NCI-H1417 (cell line): ENCODE results near the gene ABHD5.

Experiments
- DNase-seq, 3 experiments: peaks; one replicate each; lab custom pipeline; 2025; lab: John Stamatoyannopoulos, UW

ABHD5 gene

GRCh38 chr3:43755516-43756200, 64.9 kb downstream of the ABHD5 start:
- no peak for DNase-seq

DNA sequence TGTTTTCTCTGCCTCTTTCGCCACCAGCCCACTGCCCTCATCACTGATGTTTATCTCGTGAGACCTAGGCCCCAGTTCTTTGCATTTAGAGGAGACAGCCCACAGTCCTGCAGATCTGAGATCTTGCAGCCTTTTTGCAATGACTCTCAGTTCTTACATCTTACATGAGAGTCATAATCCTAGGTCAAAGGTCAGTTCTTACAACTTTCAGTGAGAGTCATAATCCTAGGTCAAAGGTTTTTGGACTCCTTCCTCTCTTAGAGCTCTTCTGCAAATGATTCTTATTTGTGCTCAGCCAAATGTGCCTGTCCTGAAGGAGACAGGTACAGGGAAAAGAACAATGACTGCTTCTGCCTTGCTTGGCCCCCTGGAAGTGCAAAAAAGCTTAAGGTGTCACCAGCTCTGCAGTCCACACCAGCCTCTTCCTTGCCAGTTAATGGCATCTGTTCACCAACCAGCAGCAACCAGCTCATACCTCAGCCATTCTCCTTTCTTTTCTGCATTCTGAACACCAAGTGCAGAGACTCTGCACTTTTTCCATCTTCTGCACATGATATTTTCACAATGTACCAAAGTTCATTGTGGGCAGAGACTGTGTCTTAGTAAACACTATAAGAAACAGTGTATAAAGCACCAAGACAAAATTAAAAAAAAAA, 67.1 kb downstream of the ABHD5 start:
- DNase-seq: no peak

DNA sequence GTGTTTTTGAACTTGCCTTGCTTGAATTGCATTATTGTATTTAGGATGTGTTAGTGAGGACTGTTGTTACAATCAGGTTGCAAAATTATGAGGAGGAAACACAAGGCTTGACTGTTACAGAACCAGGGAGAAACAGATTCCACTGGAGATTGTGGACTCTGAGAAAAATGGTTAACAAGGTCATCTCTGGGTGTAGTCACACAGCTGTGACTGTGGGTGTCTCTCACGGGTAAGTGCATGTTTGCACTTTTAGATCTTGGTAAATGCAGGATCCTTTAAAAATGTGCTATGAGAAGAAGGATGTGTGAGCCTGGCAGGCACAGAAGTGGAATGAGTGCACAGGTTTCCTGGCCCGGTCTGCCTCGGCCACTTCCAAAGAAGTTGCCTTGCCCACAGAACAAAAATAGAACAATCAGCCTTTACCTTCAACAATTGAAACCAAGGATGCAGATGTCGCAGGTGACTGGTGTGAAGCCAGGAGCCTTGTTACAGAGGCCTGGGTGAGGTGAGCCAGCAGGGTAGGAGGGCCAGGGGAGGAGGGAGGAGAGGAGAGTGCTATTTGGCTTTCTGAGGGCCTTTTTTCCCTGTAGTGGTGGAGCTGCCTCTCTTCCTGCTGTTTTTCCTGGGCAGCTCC, 68.0 kb downstream of the ABHD5 start:
- DNase-seq: no peak

DNA sequence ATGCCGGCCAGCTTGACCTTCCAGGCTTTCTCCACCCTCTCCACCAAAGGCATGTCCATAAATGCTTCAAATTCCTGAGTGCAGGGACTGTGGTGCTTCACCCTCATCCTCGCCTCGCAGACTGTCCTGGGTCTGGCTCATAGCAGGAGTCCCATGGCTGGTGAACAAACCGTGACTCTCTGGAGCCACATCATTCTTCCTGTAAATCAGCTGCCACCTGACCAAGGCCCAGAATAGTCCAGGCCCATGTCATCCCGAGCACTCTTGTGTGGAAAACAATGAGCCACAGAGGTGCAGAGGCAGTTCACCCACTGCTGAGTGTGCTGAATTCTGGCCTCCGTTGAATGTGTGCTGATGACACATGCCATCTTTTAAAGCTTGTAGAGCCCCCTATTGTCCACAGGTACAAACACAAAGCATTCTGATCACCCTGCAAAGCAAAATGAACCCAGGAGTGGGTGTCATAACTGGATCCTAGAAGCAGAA, 68.6 kb downstream of the ABHD5 start:
- DNase-seq: peak in 1 of 3 experiments; percentile 4

DNA sequence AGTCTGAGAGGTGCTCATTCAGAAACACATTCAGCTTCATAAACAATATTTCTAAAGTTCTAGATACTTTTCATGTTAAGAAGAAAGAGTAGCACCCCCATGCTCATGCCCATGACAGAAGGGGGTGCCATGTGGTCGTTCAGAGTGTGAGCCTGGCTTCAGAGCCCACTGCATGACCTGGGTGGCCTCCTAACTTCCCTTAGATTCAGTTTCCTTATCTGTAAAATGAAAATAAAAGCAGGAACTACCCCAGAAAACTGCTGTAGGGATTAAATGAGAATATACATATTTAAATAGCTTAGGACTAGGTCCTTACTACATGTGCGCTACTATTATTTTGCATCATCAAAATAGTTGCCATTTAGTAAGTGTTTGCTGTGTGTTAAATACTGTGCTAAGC, 69.2 kb downstream of the ABHD5 start:
- DNase-seq: no peak

DNA sequence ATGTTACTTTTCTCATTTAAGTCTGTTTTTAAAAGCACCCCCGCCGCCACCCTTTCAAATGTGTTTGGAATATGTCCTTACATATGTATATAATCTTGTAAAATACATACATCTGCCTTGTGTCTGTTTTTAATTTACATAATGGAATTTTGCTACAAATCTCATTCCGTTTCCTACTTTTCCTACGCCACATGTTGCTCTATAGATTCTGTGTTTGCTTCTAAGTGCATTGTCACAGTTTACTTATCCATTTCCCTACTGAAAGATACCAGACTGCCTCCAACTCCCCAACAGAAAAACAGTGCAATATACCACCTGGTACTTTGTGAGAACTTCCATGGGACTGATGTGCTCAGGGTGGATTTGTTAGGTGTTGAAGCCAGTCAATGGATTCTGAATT, 70.2 kb downstream of the ABHD5 start:
- DNase-seq: no peak

DNA sequence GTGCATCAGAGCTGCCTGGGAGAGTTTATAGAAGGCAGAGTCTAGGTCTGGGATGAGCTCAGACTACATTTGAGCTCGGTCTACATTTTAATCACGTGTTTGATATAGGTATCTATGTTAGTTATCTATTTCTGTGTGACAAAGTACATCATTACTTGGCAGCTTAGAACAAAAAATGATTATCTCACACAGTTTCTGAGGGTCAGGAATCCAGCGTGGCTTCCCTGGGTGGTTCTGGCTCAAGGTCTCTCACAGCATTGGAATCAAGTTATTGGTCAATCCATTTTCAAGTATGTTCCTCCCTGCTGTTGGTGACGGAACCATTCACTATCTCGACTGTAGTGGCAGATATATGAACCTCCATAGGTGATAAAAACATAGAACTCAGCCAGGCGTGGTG, 71.7 kb downstream of the ABHD5 start:
- DNase-seq: no peak

DNA sequence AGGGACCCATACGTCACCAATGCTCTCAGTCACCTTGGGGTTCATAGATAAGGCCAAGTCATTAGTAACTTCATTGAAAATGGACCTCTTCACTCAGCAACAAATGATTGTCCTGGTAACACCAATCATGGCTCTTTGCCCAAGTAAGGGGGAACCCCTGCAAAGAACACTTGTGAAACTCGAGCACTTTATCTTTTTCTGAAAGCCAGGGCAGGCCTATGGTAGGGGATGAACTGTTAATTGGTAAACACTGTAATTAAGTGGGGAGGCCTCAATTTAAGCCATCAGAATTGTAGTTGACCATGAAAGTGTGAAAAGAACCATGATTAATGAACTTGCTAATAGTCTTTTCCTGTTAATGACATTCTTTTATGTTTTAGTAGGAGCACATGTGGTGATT, 73.3 kb downstream of the ABHD5 start:
- peak in 2 of 3 experiments; percentile 14 to 59 for DNase-seq

GRCh38 chr3:43764471-43764870, 73.7 kb downstream of the ABHD5 start:
- no peak for DNase-seq

DNA sequence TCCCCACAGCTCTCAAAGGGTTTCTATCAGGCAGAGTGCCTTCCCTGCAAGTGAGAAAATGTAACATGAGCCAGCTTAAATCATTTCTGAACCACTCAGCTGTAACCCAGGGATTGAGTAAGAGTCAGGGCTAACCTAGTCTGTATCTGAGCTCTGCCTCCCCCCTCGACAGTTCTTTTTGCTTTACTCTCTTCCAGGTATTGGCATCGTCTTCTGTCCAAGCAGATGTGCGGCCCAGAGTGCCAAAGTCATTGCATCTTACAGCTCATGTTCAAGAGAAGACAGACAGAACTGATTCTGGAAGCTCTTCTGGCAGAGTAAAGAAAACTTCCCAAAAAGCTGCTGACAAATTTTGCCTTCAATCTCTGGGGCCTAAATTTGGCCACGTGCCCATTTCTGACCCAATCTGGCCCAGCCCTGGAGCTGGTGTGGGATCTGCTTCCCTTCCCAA, 74.8 kb downstream of the ABHD5 start:
- DNase-seq: peak in 1 of 3 experiments; percentile 11

DNA sequence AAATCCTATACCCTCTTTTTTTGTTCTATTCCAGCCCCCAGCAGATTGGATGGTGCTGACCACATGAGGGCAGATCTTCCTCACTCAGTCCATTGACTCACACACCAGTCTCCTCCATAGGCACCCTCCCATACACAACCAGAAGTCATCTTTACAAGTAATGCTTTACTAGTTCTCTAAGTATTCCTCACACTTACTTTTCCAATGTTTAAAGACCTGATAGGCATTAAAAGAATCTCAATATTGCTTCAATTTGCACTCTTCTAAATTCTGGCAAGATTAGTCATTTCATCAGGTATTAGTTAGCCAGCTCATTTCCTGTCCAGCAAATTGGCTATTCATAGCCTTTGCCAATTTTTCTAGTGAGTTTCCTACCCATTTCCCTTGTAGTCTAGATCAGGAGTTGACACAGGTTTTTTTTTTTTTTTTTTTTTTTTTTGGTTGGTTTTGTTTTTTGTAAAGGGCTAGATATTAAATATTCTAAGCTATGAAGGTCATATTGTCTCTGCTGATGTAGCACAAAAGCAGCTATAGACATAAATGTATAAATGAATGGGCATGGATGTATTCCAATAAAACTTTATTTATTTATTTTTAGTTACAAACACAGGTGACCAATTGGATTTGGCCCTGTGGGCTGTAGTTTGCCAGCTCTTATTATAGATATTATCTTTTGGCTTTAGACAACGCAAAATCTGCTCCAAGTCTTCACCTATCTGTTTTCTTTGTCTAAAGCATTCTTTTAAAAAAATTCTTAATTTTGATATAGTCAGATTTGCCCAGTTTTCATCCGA, 76.1 kb downstream of the ABHD5 start:
- DNase-seq: no peak

DNA sequence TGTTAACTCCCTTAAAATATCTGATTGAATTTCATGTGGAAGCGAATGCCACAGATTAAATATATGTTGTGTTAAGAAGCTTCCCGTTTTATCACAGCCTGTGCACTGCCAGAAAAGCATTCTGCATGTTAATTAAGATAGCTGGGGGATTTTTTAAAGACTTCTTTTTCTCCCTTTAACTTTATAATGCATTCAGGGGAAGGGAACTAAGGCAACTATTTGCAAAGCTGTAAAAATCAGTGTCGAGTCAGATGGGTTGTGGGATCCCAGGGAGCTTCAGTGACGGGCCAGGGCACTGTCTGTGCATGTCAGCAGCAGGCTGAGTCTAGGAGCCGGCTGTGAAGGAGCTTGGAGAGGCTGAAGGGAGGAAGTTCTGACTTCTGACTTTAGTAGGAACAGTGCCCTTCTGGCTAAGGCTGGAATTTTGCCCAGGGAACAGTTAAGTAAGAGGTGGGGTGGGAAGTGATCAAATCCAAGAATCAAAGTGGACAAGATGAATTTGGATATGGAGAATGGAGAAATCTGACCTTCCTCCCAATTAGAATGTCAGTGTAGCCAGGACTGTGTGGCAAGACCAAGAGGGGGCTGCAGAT, 77.7 kb downstream of the ABHD5 start:
- no peak for DNase-seq

- DNase-seq: peak; percentile 51 to 81 (median 71)
These were observed 78.6 kb downstream of the ABHD5 start for GRCh38 chr3:43769097-43769884.

- no peak for DNase-seq
These were observed 79.2 kb downstream of the ABHD5 start for GRCh38 chr3:43769885-43770425.

- peak in 2 of 3 experiments; percentile 0 to 3 for DNase-seq
These were observed 79.8 kb downstream of the ABHD5 start for GRCh38 chr3:43770426-43771103.

- DNase-seq: no peak
These were observed 80.9 kb downstream of the ABHD5 start for GRCh38 chr3:43771610-43772009.

- no peak for DNase-seq
These were observed 82.7 kb downstream of the ABHD5 start for GRCh38 chr3:43773273-43774094.

DNA sequence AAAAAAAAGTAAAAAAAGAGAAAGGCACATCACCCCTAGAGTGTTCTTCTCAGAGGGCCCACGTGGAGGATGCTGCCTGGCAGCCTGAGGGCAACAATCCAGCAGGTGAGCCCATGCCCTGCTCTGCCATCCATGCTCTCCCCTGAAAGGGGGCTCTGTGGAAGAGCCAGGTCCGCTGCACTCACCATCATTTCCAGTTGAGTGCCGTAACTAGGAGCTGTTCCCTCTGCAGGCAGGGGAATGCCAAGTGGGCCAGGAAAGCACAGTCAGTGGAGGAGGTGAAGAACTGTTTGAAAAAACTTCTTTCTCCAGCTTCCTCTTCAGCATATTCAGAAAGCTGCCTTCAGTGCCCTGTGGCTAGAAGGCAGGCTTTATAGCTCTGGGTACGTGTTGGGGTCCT, 84.1 kb downstream of the ABHD5 start:
- DNase-seq: no peak

DNA sequence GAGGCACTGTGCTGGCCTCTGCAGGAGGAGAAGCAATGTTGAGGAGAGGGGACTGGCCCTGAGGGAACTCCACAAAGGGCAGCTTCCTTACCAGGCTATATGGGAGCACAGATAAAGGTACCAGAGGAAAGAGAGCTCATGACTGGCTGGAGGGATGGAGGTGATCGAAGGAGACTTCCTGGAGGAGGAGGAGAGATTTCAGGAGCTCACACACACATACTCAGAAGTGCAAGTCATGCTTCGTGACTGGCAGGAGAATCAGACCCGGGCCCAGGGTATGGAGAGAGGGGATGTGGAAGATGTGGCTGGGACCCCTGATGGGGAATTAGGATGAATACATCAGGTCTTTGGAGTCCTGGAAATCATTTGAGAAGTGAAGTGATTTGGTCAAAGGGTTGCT, 85.4 kb downstream of the ABHD5 start:
- DNase-seq: no peak
